ENCODE results near the gene N4BP3. TPM values are rescaled to one million over a fixed set of nuclear protein-coding genes. Genes with fewer than 3 reads are reported as not detected.
"Not testable (repeated sequence)": the region's sequence is repeated elsewhere in the genome, so short reads cannot be mapped to it uniquely, and the experiment has no call there.

The N4BP3 gene
- total RNA-seq, 6 experiments from 2014 or later = 0.05 to 0.33 (median 0.06) TPM

DNA sequence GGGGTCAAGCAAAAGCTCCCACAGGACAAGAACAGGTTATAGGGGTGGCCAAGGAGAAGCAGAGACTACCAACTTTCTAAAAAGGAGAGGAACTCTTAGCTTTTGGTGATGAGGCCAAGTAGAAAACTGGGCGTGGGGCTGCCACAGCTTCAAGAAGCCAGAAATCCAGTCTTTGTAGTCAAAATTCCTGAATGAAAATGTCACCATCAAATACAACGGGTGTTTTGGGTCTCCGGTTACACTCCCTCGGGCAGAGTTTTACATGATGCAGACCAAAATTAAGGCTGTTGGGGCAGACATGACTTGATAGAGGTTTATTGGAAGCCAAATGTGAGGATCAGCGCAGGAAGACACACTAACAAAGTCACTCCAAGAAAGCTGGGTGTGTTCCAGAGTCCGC lies 29.4 kb upstream of the N4BP3 start:
- ATAC-seq (no peak), DNase-seq (no peak)
- WGBS (ENCODE audit: insufficient coverage, low coverage, low lambda C conversion rate, missing lambda C conversion rate) = 70% methylated on average over 6 of the region's 6 CpGs
- peaks cover 0 to 11% of the 10 kb centered on the region in 2 donors for H3K27me3 ChIP-seq
- intact Hi-C loops (cut with DNase I) = loop anchor here in 1 of 2 donors (10.0 kb wide), 1 partner anchor 61 kb away; no protein-coding TSS in a partner anchor
- no peaks in the 10 kb centered on the region for H3K9me3 ChIP-seq
- no peaks in the 10 kb centered on the region for H3K36me3 ChIP-seq
- no peaks in the 10 kb centered on the region for H3K4me1 ChIP-seq
- H3K4me3 ChIP-seq = no peak overlapping the region
- no peak overlapping the region for H3K27ac ChIP-seq
- TF ChIP-seq, protein P1, sequence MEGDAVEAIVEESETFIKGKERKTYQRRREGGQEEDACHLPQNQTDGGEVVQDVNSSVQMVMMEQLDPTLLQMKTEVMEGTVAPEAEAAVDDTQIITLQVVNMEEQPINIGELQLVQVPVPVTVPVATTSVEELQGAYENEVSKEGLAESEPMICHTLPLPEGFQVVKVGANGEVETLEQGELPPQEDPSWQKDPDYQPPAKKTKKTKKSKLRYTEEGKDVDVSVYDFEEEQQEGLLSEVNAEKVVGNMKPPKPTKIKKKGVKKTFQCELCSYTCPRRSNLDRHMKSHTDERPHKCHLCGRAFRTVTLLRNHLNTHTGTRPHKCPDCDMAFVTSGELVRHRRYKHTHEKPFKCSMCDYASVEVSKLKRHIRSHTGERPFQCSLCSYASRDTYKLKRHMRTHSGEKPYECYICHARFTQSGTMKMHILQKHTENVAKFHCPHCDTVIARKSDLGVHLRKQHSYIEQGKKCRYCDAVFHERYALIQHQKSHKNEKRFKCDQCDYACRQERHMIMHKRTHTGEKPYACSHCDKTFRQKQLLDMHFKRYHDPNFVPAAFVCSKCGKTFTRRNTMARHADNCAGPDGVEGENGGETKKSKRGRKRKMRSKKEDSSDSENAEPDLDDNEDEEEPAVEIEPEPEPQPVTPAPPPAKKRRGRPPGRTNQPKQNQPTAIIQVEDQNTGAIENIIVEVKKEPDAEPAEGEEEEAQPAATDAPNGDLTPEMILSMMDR (IDR thresholded peaks at IDR 0.05) = no peak
- TF ChIP-seq POLR2A (IDR thresholded peaks at IDR 0.05) = no peak

DNA sequence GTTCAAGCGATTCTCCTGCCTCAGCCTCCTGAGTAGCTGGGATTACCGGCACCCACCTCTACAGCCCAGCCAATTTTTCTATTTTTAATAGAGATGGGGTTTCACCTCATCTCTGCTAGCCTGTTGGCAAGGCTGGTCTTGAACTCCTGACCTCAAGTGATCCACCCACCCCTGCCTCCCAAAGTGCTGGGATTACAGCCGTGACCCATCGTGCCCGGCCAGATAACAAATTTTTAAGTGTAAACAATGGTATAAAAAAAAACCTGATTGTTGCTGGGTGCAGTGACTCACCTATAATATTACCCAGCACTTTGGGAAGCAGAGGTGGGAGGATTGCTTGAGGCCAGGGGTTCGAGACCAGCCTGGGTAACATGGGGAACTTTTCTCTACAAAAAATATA lies 28.0 kb upstream of the N4BP3 start:
- 31% methylated on average over 4 of the region's 6 CpGs for WGBS (ENCODE audit: insufficient coverage, low coverage, low lambda C conversion rate, missing lambda C conversion rate)
- Histone ChIP-seq H3K27me3 (peaks cover 0 to 11% of the 10 kb centered on the region in 2 donors), H3K9me3 (no peaks in the 10 kb centered on the region), H3K4me3 (no peak overlapping the region), H3K36me3 (no peaks in the 10 kb centered on the region), H3K27ac (no peak overlapping the region), H3K4me1 (no peaks in the 10 kb centered on the region)
- ATAC-seq = no peak
- DNase-seq = no peak
- TF ChIP-seq POLR2A (IDR thresholded peaks at IDR 0.05) = no peak
- TF ChIP-seq, protein P1 (IDR thresholded peaks at IDR 0.05) = no peak
- intact Hi-C loops (cut with DNase I) = loop anchor here in 1 of 2 donors (10.0 kb wide), 1 partner anchor 59 kb away; no protein-coding TSS in a partner anchor

DNA sequence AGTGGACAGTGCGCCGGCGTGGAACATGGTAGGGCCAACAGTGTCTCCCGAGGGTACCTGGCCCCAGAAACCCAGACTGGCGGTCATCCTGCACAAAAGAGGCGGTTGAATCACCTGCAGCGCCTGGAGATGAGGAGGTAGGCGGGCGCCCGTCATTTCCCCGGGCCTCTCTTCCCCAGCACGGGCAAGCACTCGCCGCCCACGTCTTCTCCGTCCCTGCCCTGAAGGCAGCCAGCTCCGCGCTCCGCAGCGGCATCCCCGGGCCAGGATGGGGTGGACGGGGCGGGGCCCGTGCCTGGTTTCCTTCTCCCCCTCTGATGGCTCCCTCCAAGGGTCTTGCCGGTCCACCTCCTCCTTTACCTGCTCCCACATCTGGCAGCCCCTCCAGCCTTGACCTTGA lies 27.1 kb upstream of the N4BP3 start:
- WGBS (ENCODE audit: insufficient coverage, low coverage, low lambda C conversion rate, missing lambda C conversion rate) = 100% methylated on average over 1 of the region's 25 CpGs
- H3K36me3 ChIP-seq = no peaks in the 10 kb centered on the region
- DNase-seq = no peak
- H3K27ac ChIP-seq = no peak overlapping the region
- TF ChIP-seq, protein P1 (IDR thresholded peaks at IDR 0.05) = no peak
- TF ChIP-seq POLR2A (IDR thresholded peaks at IDR 0.05) = no peak
- intact Hi-C loops (cut with DNase I) = loop anchor here in 1 of 2 donors (10.0 kb wide), 1 partner anchor 59 kb away; no protein-coding TSS in a partner anchor
- no peaks in the 10 kb centered on the region for H3K9me3 ChIP-seq
- no peaks in the 10 kb centered on the region for H3K4me1 ChIP-seq
- ATAC-seq = no peak
- no peak overlapping the region for H3K4me3 ChIP-seq
- peaks cover 0 to 11% of the 10 kb centered on the region in 2 donors for H3K27me3 ChIP-seq

DNA sequence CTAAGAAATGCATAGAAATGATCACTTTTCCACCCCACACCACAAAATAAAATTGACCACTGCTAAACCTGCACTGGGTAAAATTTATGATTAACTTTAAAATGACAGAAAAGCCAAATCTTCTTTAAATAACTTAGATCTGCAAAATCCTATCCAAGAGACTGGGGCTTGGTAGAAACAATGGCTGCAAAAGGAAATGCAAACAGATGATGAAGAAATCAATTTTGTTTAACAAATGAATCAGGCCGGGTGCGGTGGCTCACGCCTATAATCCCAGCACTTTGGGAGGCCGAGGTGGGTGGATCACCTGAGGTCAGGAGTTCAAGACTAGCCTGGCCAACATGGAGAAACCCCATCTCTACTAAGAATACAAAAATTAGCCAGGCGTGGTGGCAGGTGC lies 26.1 kb upstream of the N4BP3 start:
- H3K36me3 ChIP-seq, H3K4me3 ChIP-seq, H3K4me1 ChIP-seq, H3K27ac ChIP-seq, H3K9me3 ChIP-seq, DNase-seq, ATAC-seq: not testable (repeated sequence)
- intact Hi-C loops (cut with DNase I) = loop anchor here in 1 of 2 donors (10.0 kb wide), 1 partner anchor 58 kb away; no protein-coding TSS in a partner anchor
- 42% methylated on average over 5 of the region's 5 CpGs for WGBS (ENCODE audit: insufficient coverage, low coverage, low lambda C conversion rate, missing lambda C conversion rate)
- H3K27me3 ChIP-seq = peaks cover 0 to 11% of the 10 kb centered on the region in 2 donors

DNA sequence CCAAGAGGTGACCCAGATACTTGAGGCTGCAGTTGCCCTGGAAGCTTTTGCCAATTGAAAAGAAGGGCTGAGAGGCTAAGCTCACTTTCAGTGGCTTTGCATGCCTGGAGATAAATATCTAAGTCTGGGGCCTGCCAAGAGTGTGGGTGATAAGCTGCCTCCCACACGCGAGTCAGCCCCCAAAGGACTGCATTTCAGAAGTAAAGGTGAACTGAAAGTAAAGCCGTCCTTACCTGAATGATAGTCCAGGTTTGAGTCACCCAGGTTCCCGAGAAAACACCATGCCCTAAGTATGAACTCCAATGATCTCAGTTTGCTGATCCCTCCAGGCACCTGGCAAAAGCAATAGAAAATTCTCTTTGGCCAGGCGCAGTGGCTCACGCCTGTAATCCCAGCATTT lies 22.5 kb upstream of the N4BP3 start:
- no peak for DNase-seq
- no peaks in the 10 kb centered on the region for H3K36me3 ChIP-seq
- no peaks in the 10 kb centered on the region for H3K4me1 ChIP-seq
- intact Hi-C loops (cut with DNase I) = no loop called here
- no peaks in the 10 kb centered on the region for H3K9me3 ChIP-seq
- peaks cover 0 to 11% of the 10 kb centered on the region in 2 donors for H3K27me3 ChIP-seq
- no peak for ATAC-seq
- TF ChIP-seq, protein P1 (IDR thresholded peaks at IDR 0.05) = no peak
- TF ChIP-seq POLR2A (IDR thresholded peaks at IDR 0.05) = no peak
- WGBS (ENCODE audit: insufficient coverage, low coverage, low lambda C conversion rate, missing lambda C conversion rate) = 81% methylated on average over 2 of the region's 6 CpGs
- H3K4me3 ChIP-seq = no peak overlapping the region
- H3K27ac ChIP-seq = no peak overlapping the region
